ENCODE data around the gene SC5D.

Gene SC5D

DNA sequence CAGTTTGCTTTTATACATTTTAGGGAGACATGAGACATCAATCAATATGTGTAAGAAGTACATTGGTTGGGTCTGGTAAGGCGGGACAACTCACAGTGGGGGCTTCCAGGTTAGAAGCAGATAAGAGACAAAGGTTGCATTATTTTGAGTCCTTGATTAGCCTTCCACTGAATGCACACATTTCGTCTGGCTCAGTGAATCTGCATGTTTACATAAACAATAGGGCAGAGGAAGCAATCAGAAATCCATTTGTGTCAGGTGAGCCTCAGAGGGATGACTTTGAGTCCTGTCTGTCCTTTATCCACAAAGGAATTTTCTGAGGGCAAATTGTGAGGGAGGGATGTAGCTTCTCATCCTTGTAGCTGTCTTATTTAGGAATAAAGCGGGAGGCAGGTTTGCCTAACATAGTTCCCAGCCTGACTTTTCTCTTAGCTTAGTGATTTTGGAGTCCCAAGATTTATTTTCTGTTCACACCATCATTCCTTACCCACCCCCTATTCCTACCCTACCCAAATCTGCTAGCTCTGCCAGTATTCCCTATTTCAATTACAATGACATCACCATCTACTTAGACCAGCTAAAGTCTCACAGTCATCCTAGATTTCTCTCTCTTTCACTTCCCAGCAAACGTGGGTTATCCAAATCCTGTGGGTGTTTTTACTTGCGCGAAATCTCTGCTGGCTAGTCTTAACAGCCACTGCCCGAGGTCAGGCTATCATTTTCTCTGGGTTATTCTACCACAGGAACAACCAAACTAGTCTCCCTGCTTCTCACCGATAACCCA is 2.9 kb downstream of the SC5D start:
- no peak for DNase-seq

DNA sequence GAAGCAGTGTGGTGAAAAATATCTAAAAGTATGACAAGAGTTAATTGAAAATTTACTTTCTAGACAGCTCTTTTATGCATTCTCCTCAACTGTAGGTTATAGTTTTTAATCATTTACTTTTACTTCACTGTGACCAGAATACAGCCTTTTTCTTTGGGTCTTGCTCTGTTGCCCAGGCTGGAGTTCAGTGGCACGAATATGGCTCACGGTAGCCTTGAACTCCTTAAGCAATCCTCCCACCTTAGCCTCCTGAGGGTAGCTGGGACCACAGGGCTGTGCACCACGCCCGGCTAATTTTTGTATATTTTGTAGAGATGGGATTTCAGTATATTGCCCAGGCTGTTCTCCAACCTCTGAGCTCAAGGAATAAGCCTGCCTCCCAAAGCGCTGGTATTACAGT is 5.3 kb downstream of the SC5D start:
- no peak for DNase-seq

DNA sequence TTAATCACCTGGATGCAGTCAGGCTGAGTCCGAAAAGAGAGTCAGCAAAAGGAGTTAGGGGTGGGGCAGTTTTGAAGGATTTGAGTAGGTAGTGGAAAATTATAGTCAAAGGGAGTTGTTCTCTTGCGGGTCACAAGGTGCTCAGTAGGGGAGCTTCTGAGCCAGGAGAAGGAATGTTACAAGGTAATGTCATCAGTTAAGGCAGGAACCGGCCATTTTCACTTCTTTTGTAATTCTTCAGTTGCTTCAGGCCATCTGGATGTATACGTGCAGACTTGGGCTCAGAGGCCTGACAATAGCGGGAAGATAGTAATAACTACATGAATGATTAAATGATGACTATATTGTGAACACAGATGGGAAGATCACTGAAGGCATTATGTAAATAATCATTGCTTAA is 6.2 kb downstream of the SC5D start:
- DNase-seq: no peak

DNA sequence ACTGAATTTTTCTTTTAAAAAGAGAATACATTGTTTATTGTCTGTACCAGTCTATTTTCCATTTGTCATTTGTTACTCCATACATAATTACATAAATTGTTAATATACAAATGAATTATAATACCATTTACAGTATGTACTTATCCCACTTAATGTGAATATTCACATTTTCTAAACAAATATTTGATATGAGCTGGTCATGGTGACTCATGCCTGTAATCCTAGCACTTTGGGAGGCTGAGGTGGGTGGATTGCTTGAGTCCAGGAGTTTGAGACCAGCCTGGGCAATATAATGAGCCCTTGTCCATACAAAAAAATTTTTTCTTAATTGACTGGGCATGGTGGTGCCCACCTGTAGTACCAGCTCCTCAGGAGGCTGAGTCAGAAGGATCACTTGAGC is 6.8 kb downstream of the SC5D start:
- no peak for DNase-seq

DNA sequence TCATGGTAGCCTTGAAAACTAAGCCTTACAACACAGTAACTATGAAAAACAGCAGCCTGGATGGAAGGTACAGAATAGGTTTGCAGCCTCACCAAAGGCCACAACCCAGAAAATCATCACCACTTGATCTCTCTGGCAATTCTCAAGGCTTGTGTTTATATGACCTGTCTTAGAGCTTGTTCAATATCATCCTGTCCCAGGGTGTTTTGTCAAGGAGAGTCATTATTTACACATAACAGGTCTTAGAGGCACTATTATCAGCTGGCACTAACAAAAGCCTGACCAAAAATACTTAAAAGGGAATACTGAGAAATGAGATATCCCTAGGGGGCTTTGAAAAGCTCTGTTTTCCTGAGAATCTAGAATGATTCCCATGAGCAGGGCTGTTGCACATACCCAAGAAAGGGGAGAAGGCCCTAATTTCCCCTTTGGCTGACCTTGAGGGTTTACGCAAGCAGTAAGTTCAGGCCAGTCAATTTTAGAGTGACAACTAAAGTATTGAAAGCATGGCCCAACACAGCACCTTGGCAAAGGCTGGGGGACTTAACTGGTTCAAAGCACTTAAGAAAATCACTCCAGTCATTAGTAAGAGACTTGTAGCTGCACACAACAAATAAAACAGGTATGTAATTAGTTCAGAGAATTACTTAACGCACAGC is 7.9 kb downstream of the SC5D start:
- DNase-seq: no peak

DNA sequence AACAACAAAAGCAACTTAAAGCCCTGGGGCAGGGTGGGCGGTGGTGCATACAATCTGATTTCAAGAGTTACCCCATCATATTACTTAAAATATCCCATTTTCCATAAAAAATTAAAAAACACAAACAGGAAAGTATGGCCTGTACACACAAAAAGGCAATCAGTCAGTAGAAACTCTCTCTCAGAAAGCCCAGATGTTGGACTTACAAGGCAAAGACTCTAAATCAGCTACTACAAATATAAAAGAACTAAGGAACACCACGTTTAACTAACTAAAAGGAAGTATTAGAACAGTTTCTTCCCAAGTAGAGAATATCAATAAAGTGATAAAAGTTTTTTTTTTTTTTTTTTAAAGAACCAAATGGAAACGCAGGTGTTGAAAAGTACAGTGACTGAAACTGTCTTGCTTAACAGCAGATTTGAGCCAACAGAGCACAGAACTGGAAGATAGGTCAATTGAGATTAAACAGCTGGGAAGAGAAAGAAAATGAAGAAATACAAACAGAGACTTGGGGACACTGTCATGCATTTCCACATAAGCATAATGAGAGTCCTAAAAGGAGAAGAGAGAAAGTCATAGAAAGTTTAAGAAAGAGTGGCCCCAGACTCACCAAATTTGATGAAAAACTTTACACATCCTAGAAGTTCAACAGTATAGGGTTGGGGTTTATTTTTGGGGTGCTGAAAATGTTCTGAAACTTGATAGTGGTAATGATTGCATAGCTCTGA is 8.6 kb downstream of the SC5D start:
- DNase-seq: no peak

DNA sequence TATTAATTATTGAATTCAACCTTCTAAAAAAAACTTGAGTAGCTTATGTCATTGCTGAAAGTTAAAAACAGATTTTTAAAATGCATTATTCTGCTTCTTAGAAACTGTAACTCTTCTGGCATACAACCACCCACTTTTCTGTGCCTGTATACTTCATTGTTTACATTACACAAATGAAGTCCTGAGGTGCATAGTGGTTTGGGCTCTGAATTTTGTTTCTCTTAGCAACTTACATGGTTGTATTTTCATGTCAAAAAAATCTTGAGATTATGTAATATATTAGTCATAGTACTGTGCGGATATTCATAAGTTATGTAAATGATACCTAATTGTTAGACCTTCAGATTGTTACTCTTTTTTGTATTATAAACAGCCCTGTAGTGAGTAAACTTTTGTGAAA is 12.2 kb downstream of the SC5D start:
- no peak for DNase-seq

DNA sequence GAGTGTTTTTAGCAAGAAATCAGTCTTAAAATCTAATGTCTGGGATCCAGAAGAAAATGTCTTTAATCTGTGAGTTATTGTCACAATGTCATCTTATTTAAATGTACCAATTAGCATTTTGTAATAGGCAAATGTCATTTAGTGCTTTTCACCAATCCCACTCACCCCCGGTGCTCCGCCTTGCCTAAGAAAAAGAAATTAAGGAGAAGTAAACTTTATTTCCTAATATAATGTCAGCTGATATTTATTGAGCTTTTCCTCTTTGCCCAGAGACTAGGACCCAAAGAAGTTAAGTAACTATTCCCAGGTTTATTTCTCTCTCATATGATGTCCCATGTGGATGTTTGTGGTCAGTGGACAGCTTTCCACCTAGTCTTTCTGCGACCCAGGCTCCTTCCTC is 16.2 kb downstream of the SC5D start:
- DNase-seq: no peak

DNA sequence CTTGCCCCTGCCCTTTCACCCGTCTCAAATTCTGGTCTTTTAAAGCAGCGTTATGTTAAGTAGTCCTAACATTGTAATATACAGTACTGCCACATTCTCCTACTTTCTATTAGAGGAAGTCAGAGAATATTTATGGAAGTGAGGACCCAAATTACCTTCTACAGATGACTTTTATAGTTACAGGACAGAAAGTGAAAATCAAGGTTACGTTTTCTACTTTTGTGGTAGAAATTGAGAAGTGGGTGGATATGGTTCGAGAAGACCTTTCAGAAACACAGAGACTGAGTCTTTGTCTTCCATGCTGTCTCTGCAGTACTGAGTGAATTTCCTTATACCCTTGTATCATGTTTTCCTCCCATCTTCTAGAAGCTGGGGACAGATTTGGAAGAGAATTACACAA is 17.1 kb downstream of the SC5D start:
- no peak for DNase-seq

DNA sequence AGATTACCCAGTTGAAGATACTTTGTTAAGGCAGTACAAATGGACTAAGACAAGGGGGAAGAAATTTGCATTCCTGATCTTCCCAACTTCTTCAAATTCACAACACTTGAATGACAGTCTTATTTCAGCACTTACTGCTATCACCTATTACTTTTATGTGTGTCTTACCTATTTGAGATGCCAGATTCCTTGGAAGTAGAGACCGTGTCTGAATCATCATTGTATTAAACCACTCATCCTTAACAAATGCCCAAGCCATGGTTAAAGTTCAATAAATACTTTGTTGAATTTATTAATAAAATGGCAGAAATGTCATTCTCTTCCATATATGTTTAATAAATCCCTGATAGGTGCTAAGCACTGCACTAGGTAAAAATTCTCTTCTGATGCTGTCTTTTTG is 18.3 kb downstream of the SC5D start:
- no peak for DNase-seq

DNA sequence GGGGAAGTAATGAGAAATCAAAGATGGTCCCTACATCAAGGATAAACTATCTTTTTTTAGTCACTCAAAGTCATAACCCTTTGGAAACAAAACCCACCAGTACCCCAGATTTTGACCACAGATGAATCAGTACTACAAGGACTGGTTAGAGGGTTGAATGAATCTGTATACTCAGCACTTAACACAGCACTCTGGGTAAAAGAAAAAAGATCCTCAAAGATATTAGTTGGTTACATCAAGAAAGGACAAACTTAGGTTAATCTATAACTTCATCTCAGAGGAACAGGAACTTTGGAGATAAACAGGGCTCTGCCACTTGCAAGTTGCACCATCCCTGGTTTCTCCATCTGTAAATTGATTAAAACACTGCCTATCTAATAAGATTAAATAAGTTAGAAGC is 18.8 kb downstream of the SC5D start:
- no peak for DNase-seq

DNA sequence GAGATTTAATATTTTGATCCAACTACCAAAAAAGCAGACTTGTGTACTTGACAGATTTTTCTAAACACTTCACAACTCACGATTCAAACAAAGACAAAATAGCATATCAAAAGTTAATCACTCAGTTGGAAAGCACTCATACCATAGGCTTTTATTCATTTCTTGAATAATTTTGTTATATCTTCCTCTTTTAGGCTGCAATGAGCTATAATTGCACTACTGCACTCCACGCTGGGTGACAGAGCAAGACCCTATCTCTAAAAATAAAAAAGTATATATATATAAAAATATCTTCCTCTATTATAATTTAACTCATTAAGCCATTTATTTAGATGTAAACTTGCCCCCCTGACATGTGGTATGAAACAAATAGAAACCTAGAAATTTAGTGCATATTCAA is 19.9 kb downstream of the SC5D start:
- DNase-seq: no peak

DNA sequence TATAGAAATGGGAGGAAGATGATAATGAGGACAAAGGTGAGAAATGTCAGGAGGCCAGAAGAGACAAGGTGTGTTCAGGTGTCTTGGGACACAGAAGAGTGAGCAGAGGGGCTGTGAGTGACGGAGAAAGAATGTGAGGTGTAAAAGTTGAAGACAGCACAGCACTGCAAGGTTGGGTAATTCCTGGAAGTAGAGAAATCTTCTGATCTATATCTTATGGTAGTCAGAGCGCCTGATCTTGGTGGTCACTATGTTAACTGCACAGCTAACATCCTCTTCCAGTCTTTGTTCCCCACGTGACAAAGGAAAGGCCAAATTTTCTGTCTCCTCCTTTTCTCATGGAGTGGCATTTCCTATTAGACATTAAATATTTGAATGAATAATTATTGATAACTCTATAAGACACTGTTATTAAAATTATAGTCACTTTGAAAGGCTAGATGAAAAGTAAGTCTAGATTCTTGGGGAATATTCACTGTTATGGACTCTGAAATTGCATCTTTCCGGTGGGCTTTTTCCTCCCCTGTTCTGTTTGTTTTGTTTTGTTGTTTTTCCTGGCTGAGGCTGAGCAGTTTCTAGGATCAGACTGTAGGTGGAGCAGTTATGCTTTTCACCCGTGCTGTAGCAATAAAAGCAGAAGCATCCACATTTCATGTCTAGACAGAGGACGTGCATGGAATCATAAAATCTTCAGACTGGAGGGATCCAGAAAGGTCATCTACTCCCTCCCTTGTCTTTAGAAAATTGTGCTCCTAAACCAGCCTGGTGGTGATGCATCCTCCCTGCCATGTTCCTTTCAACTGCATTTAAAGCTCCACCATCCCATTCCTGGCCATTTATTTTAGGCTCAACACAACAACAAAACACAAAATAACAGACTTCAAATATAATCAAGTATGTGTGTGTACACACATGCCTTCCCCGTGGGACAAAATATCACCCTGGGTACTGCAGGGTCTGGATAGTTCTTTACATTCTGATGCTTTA is 26.6 kb downstream of the SC5D start:
- DNase-seq: no peak

DNA sequence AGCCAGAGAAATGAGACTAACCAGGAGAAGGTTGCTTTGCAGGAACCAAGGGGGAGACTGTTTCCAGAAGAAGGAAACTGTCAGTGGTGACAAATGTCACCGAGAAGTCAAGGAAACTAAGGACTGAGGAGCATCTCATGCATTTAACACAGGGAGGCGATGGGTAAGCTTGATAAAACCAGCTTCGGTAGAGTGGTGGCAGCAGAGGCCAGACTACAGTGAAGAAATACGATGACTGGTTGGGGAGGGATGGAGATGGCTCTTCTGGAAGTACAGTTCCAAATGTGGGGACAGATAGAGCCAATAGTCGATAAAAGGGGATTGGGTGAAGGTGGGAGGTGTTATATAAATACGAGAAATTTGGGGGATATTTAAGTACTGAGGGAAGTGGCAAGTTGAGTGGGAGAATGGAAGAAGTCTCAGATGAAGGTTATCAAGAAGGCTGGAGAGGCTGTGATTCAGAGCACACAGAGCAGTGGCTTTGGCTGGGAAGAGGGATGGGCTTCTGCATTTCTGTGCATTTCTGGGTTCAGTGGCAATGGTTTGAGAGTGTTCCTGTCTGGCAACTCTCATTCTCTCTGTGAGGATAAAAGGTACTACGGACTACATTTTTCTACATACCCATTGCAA is 29.2 kb downstream of the SC5D start:
- no peak for DNase-seq

DNA sequence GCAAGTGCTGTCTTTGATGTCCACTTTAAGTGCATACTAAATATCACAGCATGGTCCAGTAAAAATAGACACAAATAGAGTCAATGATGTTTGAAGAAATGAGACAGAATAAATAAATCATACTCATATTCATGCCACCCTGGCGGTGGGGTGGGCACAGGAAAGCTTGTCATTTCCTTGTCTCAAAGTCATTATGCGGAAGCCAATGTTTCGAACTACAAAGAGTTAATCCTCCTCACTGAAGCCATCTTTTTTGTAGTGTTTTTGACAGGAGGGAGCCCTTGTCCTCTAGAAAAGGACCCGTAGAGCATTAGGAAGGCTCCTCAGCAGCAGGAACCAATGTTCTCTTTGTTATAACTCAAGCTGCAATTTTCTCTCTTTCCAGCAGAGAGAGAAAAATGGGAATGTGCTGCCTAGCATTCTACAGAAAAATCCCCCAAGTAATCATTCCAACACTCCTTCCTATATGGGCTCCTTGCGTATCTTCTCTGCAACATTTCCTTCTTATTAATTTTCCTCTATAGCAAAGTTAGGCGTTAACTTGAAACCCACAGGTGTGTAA is 30.6 kb downstream of the SC5D start:
- DNase-seq: no peak

DNA sequence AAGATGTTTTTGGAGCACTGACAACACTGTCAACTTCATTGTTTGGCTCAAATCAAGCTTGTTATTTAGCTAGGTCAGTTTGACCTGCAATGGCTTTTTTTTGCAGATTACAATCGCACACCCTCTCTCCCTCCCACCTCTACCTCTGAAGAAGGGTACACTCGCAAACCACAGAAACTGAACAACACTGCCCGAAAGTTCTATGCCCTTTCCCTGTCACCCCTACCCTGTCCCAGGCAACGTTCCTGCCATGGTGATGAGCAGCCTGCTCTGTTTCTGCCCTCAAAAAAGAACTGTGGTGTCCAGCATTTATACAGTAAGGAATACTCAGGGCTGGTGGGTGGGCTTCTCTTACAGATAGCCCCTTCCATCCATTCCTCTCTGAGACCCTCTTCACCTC is 33.7 kb downstream of the SC5D start:
- no peak for DNase-seq

DNA sequence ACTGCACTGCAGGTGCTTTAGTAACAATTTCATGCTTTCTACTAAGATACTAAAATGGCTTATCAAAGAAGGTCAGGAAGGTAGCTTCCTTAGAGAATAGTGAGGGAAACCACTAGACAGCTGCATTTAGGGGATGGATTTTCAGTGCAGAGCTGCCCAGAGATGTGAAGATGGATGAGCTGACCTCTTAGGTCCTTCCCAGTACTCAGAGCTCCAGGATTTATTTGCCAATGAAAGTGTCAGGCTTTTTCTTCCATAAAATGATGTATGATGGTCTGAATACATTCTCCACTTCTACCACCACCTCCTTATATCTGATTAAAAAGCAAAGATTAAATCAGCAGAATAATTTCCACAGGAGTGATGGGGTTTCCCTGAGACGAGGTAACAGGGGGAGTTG is 35.0 kb downstream of the SC5D start:
- DNase-seq: no peak

DNA sequence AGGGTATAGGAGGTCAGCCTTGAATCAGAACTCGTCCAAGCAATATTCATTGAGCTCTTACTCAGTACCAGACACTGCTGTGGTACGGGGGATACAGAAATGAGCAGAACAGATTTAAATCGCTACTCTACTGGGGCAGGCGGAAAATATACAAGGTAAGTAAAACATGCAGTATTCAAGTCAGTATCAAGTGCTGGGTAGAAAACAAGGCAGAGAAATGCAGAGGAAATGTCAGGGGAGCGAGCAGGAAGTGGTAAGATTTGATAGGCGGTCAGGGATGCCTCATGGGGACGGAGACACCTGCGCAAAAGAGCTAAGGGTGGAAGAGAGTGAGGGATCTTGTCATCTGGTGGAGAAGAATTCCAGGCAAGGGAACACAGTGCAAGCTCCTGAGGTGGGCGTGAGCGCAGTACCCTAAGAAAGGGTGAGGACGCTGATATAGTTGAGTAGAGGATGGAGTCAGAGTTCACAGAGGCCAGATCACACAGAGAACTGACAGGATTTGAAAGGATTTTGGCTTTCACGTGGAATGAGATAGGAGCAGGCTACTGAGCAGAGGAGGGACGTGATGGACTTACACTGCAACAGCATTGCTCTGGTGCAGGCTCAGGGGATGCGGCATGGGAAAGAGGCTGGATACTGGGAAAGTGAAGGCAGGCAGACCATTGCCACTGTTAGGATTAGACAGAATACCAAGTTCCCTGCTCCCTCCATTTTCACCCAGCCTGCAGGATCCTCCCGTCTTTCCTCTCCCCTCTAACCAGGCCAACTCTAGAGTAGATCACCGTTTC is 35.8 kb downstream of the SC5D start:
- no peak for DNase-seq

DNA sequence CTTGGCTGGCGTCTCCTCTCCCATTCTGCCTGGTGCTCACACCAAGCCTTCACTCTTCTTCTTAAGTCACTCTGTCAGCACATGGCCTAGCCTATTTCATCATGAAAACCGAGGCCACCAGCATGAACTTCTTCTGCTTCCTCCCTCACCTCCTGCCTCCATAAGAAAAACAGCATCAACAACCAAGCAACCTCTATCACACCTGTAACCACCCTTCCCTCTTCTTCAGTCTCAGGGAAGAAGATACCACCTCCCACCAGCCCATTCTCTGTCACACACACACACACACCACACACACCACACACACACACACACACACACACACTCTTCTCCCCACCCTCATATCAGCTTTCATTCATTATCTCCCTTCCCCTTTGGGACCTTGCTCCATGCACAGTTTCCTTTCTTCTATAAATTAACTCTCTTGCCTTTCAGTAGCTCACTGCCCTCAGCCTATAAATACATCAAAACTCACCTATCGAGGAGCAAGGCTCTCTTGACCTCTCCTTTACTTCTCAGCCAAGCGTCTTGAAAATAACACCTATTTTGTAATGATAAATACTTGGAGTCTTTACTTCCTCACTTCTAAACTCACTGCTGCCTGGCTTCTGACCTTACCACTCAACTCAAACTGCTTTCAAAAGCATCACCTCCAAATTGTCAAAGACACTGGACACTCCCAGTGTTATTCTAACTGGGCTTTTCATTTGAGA is 36.6 kb downstream of the SC5D start:
- DNase-seq: no peak

DNA sequence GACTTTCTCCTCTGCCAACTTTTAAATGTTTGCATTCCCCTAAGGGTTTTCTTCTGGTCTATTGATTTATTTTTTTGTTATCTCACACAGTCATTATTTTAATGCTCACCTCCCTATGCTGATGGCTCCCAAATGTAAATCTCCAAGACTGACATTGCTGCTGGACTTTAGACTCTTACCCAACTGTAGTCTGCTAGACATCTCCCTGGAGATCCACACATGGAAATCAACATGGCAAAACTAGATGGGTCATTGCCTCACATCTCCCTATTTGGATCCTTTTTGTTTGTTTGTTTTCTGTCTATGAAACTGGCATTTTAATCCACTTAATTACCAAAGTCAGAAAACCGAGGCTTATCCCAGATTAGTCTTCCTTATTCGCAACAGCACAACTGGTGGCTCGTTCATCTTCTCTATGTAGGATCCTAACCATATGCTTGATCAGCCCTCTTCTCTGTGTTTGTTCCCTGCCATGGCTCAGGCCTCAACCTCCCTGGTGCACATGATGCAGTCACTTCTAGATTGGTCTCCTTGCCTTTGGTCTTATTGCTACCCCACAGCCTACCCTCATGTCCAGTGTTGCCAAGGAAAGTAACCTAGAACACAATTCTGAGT is 37.3 kb downstream of the SC5D start:
- DNase-seq: no peak
